LHCN-M2 (cell line): ENCODE measurements around the gene ILRUN. TPM values are rescaled to one million over a fixed set of nuclear protein-coding genes. Genes with fewer than 3 reads are reported as not detected.
"Not testable (repeated sequence)": the region's sequence is repeated elsewhere in the genome, so short reads cannot be mapped to it uniquely, and the experiment has no call there.

Experiments used
- DNase-seq: peaks from one replicate; pipeline ENCODE4 v3.0.0-alpha.2; 2012; ENCODE audit warnings: low read depth
- total RNA-seq: library from RNA; depleted of rRNA; stranded (reverse); fragments of >200 nt; gene quantifications from 2 replicates; pipeline ENCODE4 v1.2.3, GENCODE V29; 2014; rRNA removed

ILRUN gene
- total RNA-seq, 1 experiment from 2014 or later: 24.4 TPM

DNA sequence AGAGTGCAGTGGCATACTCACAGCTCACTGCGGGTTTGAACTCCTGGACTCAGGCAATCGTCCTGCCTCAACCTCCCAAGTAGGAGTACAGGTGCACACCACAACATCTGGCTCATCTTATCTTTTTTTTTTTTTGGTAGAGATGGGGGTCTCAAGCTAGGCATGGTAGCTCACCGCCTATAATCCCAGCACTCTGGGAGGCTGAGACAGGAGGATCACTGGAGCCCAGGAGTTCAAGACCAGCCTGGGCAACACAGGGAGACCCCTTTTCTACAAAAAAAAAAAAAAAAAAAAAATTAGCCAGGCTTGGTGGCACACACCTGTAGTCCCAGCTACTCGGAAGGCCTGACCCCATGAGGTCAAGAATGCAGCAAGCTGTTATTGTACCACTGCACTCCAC lies 31.5 kb downstream of the ILRUN start:
- DNase-seq: no peak

DNA sequence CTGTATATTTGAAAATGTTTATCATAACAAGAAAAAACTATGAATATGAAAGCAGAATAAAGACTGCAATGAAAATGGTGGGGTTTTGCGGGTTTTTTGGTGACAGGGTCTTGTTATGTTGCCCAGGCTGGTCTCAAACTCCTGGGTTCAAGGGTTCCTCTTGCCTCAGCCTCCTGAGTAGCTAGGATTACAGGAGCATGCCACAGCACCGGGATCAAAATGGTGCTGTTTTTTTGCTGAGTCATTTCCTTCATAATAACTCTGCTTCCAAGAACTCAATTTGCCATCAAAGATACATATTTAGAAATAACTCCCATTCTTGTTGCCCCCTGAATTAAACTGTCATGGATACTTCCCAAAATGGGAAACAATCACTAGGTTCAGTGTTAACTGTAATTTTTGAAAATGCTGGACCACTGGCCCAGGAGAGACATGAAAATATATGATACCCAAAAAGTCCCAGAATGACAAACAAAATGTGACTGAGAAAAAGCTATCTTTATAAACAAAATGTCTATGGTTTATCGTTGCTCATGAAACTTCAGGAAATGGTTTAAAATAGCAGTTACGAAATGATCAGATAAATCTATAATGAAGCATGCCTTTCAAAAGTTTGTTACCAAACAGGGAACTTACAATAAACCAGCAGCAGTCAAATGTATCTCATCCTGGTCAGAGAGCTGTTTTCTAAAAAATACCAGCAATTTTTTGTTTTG lies 32.2 kb downstream of the ILRUN start:
- DNase-seq: peak; percentile 44

- no peak for DNase-seq
These were observed 32.7 kb downstream of the ILRUN start for GRCh38 chr6:34663831-34664255.

GRCh38 chr6:34663371-34663770 lies 33.2 kb downstream of the ILRUN start:
- no peak for DNase-seq

GRCh38 chr6:34661357-34661756 lies 35.2 kb downstream of the ILRUN start:
- DNase-seq: no peak

DNA sequence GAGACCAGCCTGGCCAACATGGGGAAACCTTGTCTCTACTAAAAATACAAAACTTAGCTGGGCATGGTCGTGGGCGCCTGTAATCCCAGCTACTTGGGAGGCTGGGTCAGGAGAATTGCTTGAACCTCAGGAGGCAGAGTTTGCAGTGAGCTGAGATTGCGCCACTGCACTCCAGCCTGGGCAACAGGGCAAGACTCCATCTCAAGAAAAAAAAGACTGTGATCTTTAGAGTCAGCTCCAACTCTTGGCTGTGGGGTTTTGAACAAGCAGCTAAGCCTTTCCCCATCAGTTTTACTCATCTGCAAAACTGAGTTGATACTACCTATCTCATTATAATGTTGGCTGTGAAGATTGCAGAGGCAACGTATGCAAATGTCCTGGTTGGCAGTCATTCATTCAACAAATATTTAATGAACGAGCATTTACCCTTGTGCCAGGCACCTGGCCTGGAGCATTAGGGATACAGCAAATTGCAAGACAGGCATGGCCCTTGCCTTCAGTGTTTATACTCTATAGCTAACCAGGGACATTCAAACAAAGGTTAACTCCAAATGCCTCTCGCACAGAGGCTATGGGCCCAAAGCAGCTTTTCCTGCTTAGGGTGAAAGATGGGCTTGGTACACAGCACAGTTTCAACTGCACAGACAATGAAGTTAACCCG lies 37.8 kb downstream of the ILRUN start:
- no peak for DNase-seq

DNA sequence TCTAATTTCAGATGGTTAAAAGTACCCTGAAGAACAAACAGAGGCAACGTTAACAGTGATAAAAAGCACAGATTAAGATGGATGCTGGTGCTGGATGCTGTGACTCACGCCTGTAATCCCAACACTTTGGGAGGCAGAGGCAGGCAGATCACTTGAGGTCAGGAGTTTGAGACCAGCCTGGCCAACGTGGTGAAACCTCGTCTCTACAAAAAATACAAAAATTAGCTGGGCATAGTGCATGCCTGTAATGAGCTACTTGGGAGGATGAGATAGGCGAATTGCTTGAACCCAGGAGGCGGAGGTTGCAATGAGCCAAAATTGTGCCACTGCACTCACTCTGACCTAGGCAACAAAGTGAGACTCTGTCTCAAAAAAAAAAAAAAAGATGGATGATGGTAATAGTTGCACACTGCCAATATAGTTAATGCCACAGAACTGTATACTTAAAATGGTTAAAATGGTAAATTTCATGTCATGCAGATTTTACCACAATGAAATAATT lies 38.5 kb downstream of the ILRUN start:
- peak; percentile 54 for DNase-seq

DNA sequence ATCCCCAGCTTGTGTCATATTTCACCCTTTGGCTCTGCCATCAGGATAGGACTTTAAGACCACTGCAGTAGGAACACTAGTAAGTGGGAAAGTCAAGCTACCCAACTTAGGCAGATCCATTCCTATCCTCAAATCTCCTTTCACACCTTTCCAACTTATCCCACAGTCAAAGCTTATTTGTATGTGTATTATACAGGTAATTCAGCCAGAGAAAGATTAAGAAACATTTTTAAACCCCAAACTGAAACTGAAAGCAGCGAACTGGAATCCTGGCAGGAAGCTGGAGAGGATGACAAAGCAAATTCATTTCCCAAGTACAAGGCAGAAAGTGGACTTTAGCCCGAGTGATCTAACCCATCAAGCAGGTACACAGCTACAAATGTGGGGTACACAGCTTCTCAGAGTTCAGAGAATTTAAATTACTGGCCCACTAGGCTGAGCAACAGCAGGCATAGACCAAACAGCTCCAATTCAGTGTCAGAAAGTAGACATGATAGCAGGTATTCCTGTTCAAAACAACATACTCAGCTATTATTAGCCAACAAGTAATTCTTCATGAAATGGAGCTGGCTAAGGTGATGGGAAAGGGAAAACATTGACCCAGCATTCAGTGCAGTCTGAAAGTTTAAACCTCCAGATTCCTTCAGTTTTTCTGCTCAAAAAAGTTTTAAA lies 39.1 kb downstream of the ILRUN start:
- peak; percentile 74 for DNase-seq

DNA sequence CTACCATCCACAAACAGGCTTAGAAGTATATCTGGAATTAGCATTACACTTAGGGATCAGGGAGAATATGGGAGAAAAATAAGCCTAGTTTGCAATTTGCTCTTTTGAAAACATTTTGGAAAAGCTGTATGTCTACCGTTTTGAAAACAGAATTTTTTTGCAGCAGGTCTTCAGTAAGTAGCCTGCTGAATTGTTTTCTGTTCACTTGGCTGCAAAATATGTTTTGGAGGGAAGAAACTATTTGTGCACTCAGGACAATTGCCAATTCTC lies 39.6 kb downstream of the ILRUN start:
- no peak for DNase-seq

DNA sequence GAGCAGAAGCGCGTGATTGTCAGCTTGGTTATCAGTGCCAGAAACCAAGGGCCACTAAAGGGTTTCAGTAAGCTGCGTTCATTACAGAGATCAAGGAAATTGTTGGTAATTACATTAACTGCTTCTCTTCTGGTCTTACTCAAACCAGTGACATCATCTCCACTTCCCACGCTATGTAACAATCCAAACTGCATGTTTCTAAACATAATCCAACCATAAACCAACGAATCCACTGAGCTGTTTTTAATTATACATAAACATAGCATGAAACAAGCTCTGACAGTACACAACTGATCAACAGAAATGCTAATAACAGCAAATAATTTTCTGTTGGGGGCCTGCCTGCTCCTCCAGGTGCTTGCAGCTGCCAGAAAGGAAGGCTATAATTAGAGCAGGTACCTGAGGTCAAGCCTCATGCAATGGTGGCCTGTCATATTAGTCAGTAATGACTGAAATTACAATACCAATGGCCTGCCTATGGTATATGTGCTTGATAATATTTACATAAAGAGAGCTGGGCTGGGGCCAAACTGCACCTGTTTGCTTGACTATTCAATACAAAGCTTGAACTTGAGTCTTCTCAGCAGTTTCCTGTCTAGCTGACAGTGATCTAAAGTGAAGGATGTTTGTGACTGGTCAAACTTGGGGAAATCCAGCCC lies 40.1 kb downstream of the ILRUN start:
- DNase-seq: no peak

- DNase-seq: not testable (repeated sequence)
These were observed 40.6 kb downstream of the ILRUN start for GRCh38 chr6:34655876-34656377.

DNA sequence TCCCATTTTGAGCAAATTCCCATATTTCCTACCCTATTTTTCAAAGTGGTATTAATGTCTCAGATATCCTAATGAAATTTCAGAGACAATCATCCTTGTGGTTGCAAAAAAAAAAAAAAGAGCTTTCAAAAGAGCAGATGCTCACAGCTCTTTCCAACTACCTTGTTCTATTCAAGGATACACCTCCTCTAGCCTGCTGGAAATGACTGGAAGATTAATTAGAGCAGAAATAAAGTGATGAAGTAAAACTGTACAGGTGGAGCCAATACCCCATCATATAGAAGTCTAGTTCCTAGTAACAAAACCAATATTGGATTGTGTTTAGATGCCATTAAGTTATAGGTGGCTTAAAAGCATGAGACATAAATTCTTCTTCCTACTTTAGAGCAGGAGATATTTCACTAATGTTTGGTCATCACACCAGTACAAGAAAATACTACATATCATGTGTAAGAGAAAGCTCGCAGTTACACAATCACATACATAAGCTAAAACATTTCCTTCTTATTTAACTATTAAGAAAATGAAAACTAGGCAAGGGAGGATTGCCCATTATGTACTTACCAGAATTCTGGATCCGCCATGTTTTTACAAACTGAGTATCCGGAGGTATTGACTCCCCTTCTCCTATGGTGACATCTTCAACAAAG lies 42.4 kb downstream of the ILRUN start:
- no peak for DNase-seq

DNA sequence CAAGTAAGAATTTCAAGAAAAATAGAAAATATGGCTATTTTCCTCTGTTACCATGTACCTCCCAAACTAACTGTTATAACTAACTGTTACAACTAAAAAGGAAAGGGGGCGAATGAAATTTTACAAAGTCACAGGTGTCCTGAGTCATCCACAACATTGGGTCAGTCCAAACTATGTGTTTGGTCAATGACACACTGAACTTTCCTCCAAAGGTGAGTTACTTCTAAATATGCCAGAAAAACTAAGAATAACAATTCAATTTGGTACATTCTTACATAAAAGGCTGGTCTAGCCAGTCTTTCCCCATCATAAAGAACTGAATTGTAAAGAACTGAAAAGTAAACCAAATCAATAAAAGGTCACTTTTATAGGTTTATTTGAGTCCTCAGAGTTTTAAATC lies 44.3 kb downstream of the ILRUN start:
- no peak for DNase-seq

- no peak for DNase-seq
These were observed 45.7 kb downstream of the ILRUN start for GRCh38 chr6:34650823-34651222.

- not testable (repeated sequence) for DNase-seq
These were observed 46.3 kb downstream of the ILRUN start for GRCh38 chr6:34650232-34650631.

DNA sequence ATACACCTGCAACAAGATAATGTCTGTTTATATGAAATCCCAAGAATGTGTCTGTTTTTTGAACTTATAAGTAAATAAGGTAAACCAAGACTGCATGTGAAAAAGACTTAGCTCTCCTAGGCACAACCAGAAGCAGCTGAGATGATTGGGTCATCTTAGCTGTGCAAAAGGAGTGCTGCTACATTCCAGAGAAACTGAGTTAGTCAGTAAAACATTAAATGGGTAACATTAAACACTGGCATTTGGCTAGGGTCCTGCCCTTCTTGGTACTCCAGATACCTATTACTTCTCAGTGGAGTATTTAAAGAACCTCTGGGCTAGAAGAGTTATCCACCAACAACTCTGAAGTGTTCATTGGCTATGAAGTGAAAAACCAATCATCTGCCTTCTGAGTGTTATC lies 47.8 kb downstream of the ILRUN start:
- DNase-seq: no peak

Other genes with a start within 250 kb of the ILRUN start
- gene PACSIN1, start 230.7 kb downstream of the ILRUN start, total RNA-seq: not detected in 2 replicates
- gene SPDEF, start 140.4 kb downstream of the ILRUN start, total RNA-seq: not detected in 2 replicates
- gene SNRPC, start 60.7 kb upstream of the ILRUN start, total RNA-seq: 93.3 and 105 TPM in 2 replicates
- gene BLTP3A, start 95.3 kb upstream of the ILRUN start, total RNA-seq: 1.2 and 2.2 TPM in 2 replicates
- gene TAF11, start 191.3 kb upstream of the ILRUN start, total RNA-seq: 18.0 and 20.0 TPM in 2 replicates
- 10.1 and 13.4 TPM in 2 replicates for gene ANKS1A, start 192.5 kb upstream of the ILRUN start, total RNA-seq